HEK293T (cell line): ENCODE data around the gene LSM4.

Experiments used
- CTCF ChIA-PET: fragments of 350-600 bp; formaldehyde crosslinking; extraction: SDS; loops from one replicate; lab custom pipeline; 2021; ENCODE audit warnings: antibody characterized with exemption, inconsistent platforms; lab: Yijun Ruan, JAX
- POLR2A ChIA-PET: fragments of 350-600 bp; formaldehyde crosslinking; extraction: SDS; loops from one replicate; lab custom pipeline; 2020; ENCODE audit warnings: antibody characterized with exemption, inconsistent platforms; lab: Yijun Ruan, JAX
- DNase-seq: peaks from one replicate; pipeline ENCODE4 v3.0.0; 2012; ENCODE audit warnings: mixed read lengths; ENCODE audit errors: extremely low spot score
- ARNT ChIP-seq: fragments of 450-650 bp; IDR thresholded peaks from 2 replicates; pipeline ENCODE4 v1.6.1; 2017; ENCODE audit warnings: mild to moderate bottlenecking
- BHLHE40 ChIP-seq: fragments of 450-650 bp; IDR thresholded peaks from 2 replicates; pipeline ENCODE4 v1.6.1; 2016; ENCODE audit warnings: mild to moderate bottlenecking, moderate library complexity, borderline replicate concordance
- CTBP1 ChIP-seq: fragments of 450-650 bp; IDR thresholded peaks from 2 replicates; pipeline ENCODE4 v1.6.1; 2016; ENCODE audit warnings: borderline replicate concordance
- ELF4 ChIP-seq: fragments of 450-650 bp; IDR thresholded peaks from 2 replicates; pipeline ENCODE4 v1.6.1; 2017; ENCODE audit warnings: antibody characterized with exemption
- FOXA1 ChIP-seq: fragments of 450-650 bp; IDR thresholded peaks from 2 replicates; pipeline ENCODE4 v1.6.1; 2016; ENCODE audit warnings: mild to moderate bottlenecking
- FOXK2 ChIP-seq: fragments of 450-650 bp; IDR thresholded peaks from 2 replicates; pipeline ENCODE4 v1.6.1; 2016; ENCODE audit warnings: mild to moderate bottlenecking
- FOXM1 ChIP-seq: fragments of 450-650 bp; IDR thresholded peaks from 2 replicates; pipeline ENCODE4 v1.6.1; 2017; ENCODE audit warnings: mild to moderate bottlenecking, borderline replicate concordance
- HDGF ChIP-seq: fragments of 450-650 bp; IDR thresholded peaks from 2 replicates; pipeline ENCODE4 v1.6.1; 2017; ENCODE audit warnings: antibody characterized with exemption, borderline replicate concordance
- L3MBTL2 ChIP-seq: fragments of 450-650 bp; conservative IDR thresholded peaks from 2 replicates; pipeline ENCODE4 v1.6.1; 2016; ENCODE audit warnings: mild to moderate bottlenecking
- LEF1 ChIP-seq: fragments of 450-650 bp; IDR thresholded peaks from 2 replicates; pipeline ENCODE4 v1.6.1; 2017; ENCODE audit warnings: mild to moderate bottlenecking, borderline replicate concordance
- NFRKB ChIP-seq: fragments of 450-650 bp; IDR thresholded peaks from 2 replicates; pipeline ENCODE4 v1.6.1; 2016; ENCODE audit warnings: mild to moderate bottlenecking, moderate library complexity
- SP1 ChIP-seq: fragments of 450-650 bp; IDR thresholded peaks from 2 replicates; pipeline ENCODE4 v1.6.1; 2017
- SUZ12 ChIP-seq: fragments of 450-650 bp; IDR thresholded peaks from 2 replicates; pipeline ENCODE4 v1.6.1; 2016; ENCODE audit warnings: mild to moderate bottlenecking
- TARDBP ChIP-seq: fragments of 450-650 bp; IDR thresholded peaks from 2 replicates; pipeline ENCODE4 v1.6.1; 2016
- ZNF384 ChIP-seq: fragments of 450-650 bp; IDR thresholded peaks from 2 replicates; pipeline ENCODE4 v1.6.1; 2016
- TF ChIP-seq, protein P1 (sequence below): fragments of 450-650 bp; IDR thresholded peaks from 2 replicates; pipeline ENCODE4 v1.6.1; 2016

The LSM4 gene

DNA sequence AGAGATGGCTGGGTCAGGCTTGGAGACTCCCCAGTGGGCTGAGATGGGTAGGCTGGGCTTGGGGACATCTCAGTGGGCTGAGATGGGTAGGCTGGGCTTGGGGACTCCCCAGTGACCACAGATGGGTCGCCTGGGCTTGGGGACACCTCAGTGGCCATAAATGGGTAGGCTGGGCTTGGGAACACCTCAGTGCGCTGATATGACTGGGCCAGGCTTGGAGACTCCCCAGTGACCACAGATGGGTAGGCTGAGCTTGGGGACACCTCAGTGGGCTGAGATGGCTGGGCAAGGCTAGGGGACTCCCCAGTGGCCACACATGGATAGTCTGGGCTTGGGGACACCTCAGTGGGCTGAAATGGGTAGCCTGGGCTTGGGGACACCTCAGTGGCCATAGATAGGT is 61.4 kb downstream of the LSM4 start:
- POLR2A ChIA-PET: interaction anchor here (1.0 to 1.8 kb wide), 2 partner anchors 20 kb away, joined by 5 to 6 read pairs; partner anchors contain the start of gene JUND
- TF ChIP-seq FOXM1 (no peak), L3MBTL2 (no peak), ARNT (no peak), SP1 (no peak), FOXA1 (no peak), CTBP1 (no peak), ELF4 (no peak), TARDBP (no peak), NFRKB (no peak), ZNF384 (no peak), SUZ12 (no peak), LEF1 (no peak), BHLHE40 (no peak), FOXK2 (no peak), HDGF (no peak)
- TF ChIP-seq, protein P1, sequence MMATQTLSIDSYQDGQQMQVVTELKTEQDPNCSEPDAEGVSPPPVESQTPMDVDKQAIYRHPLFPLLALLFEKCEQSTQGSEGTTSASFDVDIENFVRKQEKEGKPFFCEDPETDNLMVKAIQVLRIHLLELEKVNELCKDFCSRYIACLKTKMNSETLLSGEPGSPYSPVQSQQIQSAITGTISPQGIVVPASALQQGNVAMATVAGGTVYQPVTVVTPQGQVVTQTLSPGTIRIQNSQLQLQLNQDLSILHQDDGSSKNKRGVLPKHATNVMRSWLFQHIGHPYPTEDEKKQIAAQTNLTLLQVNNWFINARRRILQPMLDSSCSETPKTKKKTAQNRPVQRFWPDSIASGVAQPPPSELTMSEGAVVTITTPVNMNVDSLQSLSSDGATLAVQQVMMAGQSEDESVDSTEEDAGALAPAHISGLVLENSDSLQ: no peak
- CTCF ChIA-PET: interaction anchor here (1.2 kb wide), 1 partner anchor 68 kb away, joined by 3 read pairs; no protein-coding TSS in a partner anchor
- no peak for DNase-seq

DNA sequence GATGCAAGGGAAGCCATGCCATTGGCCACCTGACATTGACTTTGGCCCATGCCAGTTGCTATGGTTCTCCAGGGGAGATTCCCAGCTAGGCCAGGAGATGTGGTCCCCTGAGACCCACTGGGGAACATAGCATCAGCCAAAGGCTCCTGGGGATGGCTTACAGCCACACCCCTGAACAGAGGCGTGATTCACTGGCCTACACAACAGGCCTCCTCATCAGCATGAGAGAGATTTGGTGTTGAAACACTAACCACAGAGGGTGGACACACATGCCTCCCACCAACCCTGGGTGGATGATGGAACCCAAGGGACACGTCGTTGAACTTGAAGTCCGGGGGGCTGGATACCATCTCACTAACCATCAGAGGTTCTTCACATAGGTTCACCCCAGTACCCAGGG is 63.0 kb downstream of the LSM4 start:
- no peak for DNase-seq
- POLR2A ChIA-PET: no interaction called here
- CTCF ChIA-PET: no interaction called here
- TF ChIP-seq, protein P1: no peak
- no peak for TF ChIP-seq L3MBTL2
- no peak for TF ChIP-seq FOXK2
- TF ChIP-seq FOXM1: no peak

DNA sequence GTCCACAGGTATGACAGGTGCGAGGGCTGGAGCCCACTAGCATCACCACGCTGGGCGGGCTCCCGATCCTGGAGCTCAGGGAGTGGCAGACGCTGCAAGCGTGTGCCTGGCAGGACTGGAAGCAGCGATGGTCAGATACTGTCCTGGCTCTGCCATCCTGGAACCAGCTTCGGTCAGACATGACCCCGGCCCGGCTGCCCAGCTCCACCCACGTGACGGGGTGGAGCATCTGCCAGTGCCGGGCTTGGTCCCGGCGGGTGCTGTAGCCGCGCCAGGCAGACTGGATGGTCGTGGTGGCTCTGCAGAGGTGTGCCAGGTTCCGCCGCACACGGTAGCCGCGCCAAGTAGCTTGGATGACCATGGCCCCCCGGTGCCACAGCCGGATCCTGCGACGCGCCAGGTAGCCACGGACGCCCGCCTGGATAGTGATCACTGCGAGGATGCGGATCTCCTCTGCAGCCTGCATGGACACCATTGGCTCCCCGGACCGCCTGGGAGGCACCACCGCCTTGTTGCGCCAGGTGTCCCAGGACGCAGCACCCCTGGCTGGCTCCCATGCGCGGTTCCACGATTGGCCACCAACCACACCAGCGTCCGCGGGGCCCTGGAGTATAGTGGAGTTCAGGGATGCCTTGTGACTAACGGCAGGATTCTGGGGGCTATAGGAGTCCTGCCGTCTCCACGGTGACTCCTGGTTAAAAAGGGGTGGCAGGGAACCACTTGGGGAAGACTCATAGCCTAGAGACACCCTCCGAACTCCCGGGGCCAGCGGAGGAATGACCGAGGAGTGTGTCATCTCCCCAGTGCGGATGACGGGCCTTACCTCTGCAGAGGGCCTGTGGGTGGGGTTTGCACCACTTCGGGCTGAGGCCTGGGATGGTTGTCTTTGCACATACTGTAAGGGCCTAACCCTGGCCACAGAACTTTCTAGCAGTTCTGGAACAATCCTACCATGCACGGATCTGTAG is 65.1 kb downstream of the LSM4 start:
- POLR2A ChIA-PET: interaction anchor here (1.3 kb wide), 1 partner anchor 24 kb away, joined by 3 read pairs; the partner anchor contains the start of gene JUND
- TF ChIP-seq SUZ12 (no peak), NFRKB (no peak), FOXK2 (no peak), L3MBTL2 (no peak), ARNT (no peak), ELF4 (no peak), CTBP1 (no peak), TARDBP (no peak), FOXA1 (no peak), SP1 (no peak), FOXM1 (no peak), HDGF (no peak), BHLHE40 (no peak), ZNF384 (no peak), LEF1 (no peak)
- TF ChIP-seq, protein P1: no peak
- CTCF ChIA-PET: no interaction called here
- DNase-seq: no peak
